LNCaP clone FGC (cell line): ENCODE results near the gene SEMA6A.
A peak's percentile ranks its signal among the peaks of the same experiment; 100 is the strongest.

Source experiments
- DNase-seq: peaks from one replicate; pipeline ENCODE4 v3.0.0-alpha.2; 2011; ENCODE audit warnings: low read depth
- H3K4me3 ChIP-seq: 2 replicates; pipeline ENCODE4 v1.5.1; 2011; ENCODE audit warnings: mild to moderate bottlenecking, low read depth, low read length, control low read depth
- CTCF ChIP-seq: IDR thresholded peaks from 2 replicates; pipeline ENCODE4 v1.5.1; 2012; ENCODE audit warnings: mild to moderate bottlenecking; ENCODE audit not compliant: control insufficient read depth, insufficient read depth; ENCODE audit errors: extremely low read depth

SEMA6A gene

GRCh38 chr5:116563736-116564308 lies 10.8 kb downstream of the SEMA6A start:
- no peak overlapping the region for H3K4me3 ChIP-seq
- no peak for TF ChIP-seq CTCF
- no peak for DNase-seq

GRCh38 chr5:116562669-116563068 lies 12.0 kb downstream of the SEMA6A start:
- TF ChIP-seq CTCF = no peak
- no peak for DNase-seq
- no peak overlapping the region for H3K4me3 ChIP-seq

- no peak for DNase-seq
- H3K4me3 ChIP-seq = no peak overlapping the region
- TF ChIP-seq CTCF = no peak
Measured at GRCh38 chr5:116561658-116562057, 13.0 kb downstream of the SEMA6A start.

- H3K4me3 ChIP-seq = no peak overlapping the region
- no peak for DNase-seq
- no peak for TF ChIP-seq CTCF
Measured at GRCh38 chr5:116559673-116560164, 14.9 kb downstream of the SEMA6A start.

GRCh38 chr5:116559239-116559638 lies 15.4 kb downstream of the SEMA6A start:
- no peak for TF ChIP-seq CTCF
- no peak overlapping the region for H3K4me3 ChIP-seq
- no peak for DNase-seq

GRCh38 chr5:116557669-116558271 lies 16.9 kb downstream of the SEMA6A start:
- no peak for DNase-seq
- H3K4me3 ChIP-seq = no peak overlapping the region
- TF ChIP-seq CTCF = peak; percentile 73

GRCh38 chr5:116554764-116555163 lies 19.9 kb downstream of the SEMA6A start:
- no peak for TF ChIP-seq CTCF
- H3K4me3 ChIP-seq = no peak overlapping the region
- no peak for DNase-seq
